COLO829 (cell line): Measurements from ENCODE around the gene RPS27L.

ENCODE experiments used
- DNase-seq: peaks from one replicate; pipeline ENCODE4 v3.0.0; 2012; ENCODE audit warnings: low spot score

RPS27L gene

DNA sequence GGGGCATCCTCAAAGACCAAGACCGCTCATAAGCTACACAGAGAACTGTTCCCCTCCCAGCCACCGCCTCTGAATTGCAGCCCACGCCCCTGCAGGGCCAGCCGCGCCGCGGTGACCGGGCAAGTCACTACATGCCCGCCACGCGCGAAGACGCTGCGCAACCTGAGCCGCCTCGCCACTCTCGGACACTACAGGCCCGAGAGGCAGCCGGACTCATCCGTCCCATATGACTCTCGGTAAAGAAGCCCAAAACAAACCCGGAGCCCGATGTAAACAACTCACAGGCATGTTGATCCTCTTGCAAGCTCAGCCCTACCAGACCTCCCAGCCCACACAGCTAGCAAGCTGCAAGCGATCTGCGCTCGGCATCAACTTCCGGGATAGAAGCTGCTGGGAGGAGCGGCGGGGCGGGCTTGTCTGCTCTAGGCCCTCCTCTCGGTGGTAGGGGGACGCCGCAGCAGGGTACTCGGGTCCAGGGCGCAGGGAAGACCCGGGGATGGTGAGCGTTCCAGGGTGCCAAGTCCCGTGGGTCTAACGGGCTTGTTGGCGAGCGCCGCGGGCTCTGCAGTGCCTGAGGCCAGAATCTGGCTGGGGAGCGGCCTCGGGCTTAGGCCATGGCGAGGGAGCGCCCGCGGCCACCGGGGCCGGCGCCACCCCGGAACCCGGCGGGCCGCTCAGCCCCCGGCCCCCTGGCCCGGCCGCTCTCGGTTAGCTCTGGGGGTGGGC, at the start of gene RPS27L:
Gene RPS27L, minus strand, starts transcription at position 360 of the 726 bp plus-strand sequence. Its CDS starts 72 bp downstream, at position 288.
- DNase-seq: peak; percentile 53

GRCh38 chr15:63206079-63206478, 48.8 kb upstream of the RPS27L start:
- no peak for DNase-seq

- DNase-seq: no peak
Measured at GRCh38 chr15:63203451-63204090, 46.3 kb upstream of the RPS27L start.

DNA sequence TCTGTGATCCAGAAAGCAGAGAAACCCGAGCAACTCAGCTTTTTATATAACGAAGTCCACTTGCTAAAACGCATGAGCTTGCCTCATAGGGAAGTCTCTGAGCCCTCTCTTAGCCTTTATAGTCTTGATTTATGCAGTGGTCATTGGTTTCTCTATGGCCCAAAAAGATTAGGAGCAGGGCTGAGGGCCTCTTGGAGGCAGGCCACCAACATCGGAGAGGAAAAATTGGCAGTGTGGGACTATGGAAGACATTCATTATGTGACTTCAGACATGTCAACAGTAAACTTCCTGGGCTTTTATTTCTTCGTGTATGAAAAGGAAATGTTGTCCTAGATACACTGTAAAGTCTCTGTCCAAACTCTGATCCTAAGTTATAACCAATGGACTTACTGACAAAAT, 45.6 kb upstream of the RPS27L start:
- DNase-seq: no peak

DNA sequence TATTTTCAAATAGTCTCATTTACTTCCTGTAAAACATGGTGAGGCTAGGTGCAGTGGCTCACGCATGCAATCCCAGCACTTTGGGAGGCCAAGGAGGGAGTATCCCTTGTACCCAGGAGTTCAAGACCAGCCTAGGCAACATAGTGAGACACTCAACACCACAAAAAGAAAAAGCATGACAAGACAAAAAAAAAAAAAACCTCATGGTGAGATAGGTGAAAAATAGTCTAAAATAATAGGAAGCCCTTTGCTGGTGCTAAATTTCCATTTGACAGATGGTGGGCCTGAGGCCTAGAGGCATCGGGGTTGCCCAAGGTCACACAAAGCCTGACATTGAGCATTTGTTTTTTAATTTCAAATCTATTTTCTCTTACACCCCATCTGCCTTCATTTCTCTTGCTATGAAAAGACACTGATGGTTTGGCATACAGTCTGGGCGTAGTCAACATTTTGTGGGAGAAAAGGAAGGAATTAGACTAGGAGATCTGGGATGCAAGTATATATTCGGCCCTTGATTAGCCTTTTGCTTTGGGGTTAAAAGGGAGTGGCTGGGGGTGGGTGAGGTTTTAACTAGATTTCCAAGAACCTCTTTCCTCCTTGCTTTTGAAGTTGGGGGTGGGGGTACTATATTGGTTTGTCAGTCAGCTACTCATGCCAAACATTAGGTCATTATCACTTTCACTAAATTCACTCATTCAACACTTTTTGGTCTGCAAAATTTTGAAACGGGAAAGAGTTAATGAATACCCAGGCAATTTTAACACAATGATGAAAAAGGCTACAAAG, 43.4 kb upstream of the RPS27L start:
- no peak for DNase-seq

GRCh38 chr15:63198371-63199250, 41.3 kb upstream of the RPS27L start:
- peak; percentile 16 for DNase-seq

- DNase-seq: no peak
Measured at GRCh38 chr15:63197626-63198025, 40.3 kb upstream of the RPS27L start.

DNA sequence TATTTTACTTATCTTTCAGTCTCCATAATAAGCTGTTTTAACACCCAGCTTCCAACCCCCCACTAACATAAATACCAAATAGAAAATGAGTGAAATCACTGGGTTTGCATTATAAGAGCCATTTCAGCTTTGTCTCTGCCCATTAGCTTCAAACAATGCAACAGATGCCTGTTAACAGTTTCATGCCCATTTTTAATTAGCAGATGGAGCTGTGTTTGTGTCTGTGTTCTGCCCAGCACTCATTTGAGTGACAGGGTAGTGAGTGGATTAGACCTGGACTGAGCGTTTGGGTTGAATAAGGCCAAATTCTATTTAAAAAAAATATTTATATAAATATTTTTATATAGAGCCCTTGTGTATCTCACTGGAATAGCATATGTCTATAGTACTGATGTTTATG, 39.6 kb upstream of the RPS27L start:
- no peak for DNase-seq

- no peak for DNase-seq
Measured at GRCh38 chr15:63195569-63196015, 38.3 kb upstream of the RPS27L start.

- no peak for DNase-seq
Measured at GRCh38 chr15:63194880-63195568, 37.7 kb upstream of the RPS27L start.

DNA sequence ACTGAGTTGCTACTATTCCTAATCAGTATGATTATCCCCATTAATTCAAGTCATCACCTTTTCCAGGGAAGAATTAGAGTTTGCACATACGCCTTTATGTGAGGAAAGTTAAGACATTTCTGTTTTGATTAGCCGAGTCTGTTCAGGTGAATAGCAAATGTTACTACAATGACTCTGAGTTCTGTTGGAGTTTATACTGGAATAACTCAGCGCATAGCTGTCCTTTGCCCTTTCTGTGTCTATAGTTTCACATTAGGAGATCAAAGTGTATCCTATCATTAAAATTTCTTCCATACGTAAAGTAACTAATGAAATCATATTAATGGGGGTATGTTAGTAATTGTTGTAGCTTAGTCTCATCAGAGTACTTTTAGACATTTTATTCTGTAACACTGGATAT, 37.0 kb upstream of the RPS27L start:
- no peak for DNase-seq

- DNase-seq: no peak
Measured at GRCh38 chr15:63192619-63193206, 35.4 kb upstream of the RPS27L start.

DNA sequence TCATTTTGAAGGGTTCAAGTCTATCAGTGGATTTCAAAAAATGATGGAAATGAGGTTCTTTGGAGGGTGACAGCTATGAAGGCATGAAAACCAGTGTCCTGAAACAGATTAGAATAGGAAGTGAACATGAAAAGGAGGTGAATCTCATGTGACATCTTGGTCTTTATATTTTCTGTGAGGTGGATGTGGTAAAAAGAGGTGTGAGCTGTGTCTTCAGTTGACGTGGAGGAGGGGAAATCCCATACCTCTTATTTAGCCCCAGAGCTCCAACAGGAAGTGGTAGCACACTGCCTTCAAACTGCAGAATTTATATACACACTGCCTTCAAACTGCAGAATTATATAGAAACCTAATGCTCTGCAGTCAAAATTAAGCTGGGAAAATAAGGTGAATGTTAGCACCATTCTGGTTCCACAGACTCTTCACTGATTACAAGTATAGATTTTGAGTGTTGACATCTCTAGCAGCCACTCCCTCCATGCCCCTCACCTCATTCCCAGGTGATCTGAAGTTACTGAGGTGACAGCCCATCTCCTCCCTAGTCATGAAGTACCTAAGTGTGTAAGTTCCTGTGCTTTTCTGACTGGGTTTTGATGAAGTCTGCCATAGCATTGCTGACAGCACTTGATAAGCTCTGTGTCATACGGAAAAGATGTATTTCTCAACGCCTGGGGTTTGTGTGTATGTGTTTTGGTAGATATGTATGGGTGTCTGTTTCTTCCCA, 34.8 kb upstream of the RPS27L start:
- DNase-seq: no peak

DNA sequence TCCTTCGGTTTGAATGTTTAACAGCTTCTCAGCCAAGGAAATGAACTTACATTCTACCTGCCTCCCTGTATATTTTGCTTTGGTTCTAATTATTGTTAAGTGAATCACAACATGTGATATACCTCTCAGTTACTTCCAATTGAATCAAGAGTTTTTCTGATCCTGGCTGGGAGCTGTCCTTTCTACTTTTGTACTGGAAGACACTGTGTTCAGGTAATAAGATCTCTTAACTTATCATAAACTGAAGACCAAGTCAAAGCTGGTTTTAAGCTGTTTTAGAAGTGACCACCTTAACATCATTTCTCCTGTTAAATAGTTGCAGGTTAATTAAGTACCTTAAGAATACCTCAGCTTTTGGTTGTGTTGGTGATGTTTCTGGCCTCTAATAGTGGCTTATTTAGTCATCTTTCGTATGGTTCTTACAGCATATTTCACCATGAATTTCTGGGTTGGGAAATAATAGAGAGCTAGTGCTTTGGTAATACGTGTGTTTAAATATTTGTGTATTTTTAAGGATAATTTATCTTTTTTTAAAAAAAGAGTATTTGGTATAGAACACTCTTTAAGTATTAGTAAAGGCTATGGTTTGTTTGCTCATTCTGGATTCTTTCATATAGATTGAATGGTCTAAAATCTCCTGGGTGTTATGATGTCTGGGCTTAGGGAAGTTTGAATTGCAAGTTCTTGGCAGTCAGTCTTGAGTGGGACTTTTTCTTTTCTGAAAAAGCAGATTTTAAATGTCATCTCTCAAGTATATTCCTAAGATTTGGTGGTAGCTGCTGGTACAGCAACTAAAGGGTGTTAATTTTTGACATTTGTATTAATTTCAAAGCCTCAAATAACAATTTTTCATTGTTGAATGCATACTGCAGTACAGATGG, 33.7 kb upstream of the RPS27L start:
- DNase-seq: no peak

GRCh38 chr15:63189941-63190768, 32.9 kb upstream of the RPS27L start:
- no peak for DNase-seq

- DNase-seq: peak; percentile 63
Measured at GRCh38 chr15:63188926-63189871, 31.9 kb upstream of the RPS27L start, which contains the start of gene RAB8B. Gene RAB8B (plus strand): TSS chr15:63189606. CDS start chr15:63189625, 19 bp downstream.
